ENCODE measurements around the gene MOSPD3.

MOSPD3 gene

GRCh38 chr7:100588438-100588837 is 23.9 kb upstream of the MOSPD3 start:
- in situ Hi-C loops (cut with MboI; ENCODE audit: low sequenced_read_pairs), result no loop called here

DNA sequence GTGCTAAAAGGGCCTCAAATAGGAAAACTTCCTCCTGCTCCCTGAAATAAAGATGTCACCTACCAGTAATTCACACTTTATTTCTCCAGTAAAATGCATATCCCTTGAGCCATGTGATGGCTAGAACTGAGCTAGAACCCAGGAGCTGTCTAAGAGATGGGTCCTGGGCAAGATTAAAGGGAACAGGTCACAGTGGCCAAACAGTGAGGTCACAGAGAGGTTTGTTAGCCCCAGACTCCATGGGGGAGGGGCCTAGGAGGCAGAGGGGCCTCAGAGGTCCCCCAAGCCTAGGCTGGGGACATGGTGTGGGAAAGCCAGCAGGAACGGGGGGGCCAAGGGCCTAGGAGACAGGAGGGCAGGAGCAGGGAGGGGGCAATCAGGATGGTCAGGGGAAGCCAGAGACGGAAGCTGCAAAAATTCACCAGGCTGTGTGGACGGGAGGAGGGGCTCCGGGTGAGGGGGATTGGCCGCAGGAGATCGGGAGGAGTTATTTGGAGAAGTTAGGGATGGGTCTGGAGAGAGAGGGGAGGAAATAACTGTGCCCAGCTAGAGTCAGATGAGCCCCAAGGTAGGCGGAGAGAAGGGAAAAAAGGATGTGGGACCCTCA is 22.9 kb upstream of the MOSPD3 start:
- in situ Hi-C loops (cut with MboI; ENCODE audit: low sequenced_read_pairs), result no loop called here

GRCh38 chr7:100590077-100590737 is 22.1 kb upstream of the MOSPD3 start:
- in situ Hi-C loops (cut with MboI; ENCODE audit: low sequenced_read_pairs), result no loop called here

- in situ Hi-C loops (cut with MboI; ENCODE audit: low sequenced_read_pairs), result no loop called here
Observed at GRCh38 chr7:100591596-100591995, 20.7 kb upstream of the MOSPD3 start.

- in situ Hi-C loops (cut with MboI; ENCODE audit: low sequenced_read_pairs), result no loop called here
Observed at GRCh38 chr7:100595188-100595587, 17.2 kb upstream of the MOSPD3 start.

DNA sequence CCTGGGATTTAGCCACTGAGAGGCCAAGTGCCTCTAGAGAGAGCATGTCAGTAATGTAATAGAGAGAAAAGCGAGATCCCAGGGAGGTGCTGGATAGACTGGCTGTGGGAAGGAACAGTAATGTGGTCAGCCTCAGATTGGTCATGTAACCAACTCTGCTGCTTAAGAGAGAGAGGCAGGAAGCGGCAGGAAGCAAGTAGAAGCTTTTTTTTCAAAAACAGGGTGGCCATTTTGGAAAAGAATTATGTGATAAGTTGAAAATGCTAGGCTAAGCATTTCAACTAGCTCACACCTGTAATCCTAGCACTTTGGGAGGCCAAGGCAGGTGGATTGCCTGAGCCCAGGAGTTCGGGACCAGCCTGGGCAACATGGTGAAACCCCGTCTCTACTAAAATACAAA is 13.9 kb upstream of the MOSPD3 start:
- in situ Hi-C loops (cut with MboI; ENCODE audit: low sequenced_read_pairs), result no loop called here

DNA sequence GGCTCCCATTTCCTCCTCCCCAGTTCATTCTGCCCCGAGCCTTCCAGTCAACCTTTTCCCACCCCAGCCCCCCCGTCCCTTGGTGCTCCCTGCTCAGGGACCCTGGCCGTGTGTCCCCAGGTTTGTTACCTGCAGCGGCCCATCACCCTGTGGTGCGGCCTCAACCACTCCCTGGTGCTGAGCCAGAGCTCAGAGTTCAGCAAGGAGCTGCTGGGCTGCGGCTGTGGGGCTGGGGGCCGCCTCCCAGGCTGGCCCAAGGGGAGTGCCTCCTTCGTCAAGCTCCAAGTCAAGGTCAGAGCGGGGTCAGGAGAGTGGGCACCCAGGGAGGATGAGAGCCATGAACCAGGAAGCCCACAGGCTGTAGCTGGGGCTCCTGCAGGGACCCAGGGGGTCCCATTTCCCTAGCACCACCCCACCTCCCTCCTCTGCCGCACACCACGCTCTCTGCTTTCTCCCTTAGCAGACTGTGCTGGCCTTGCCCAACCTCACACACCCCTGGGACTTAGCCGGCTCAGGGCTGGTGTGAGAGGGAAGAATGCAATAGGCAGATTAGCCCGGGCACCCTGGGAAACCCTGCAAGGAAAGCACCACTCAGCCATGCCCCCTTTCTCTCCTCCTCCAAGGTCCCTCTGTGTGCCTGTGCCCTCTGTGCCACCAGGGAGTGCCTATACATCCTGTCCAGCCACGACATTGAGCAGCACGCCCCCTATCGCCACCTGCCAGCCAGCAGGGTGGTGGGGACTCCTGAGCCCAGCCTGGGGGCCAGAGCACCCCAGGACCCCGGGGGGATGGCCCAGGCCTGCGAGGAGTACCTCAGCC is 12.2 kb upstream of the MOSPD3 start:
- in situ Hi-C loops (cut with MboI; ENCODE audit: low sequenced_read_pairs), result no loop called here

- in situ Hi-C loops (cut with MboI; ENCODE audit: low sequenced_read_pairs), result no loop called here
Observed at GRCh38 chr7:100600730-100601038, 11.7 kb upstream of the MOSPD3 start.

DNA sequence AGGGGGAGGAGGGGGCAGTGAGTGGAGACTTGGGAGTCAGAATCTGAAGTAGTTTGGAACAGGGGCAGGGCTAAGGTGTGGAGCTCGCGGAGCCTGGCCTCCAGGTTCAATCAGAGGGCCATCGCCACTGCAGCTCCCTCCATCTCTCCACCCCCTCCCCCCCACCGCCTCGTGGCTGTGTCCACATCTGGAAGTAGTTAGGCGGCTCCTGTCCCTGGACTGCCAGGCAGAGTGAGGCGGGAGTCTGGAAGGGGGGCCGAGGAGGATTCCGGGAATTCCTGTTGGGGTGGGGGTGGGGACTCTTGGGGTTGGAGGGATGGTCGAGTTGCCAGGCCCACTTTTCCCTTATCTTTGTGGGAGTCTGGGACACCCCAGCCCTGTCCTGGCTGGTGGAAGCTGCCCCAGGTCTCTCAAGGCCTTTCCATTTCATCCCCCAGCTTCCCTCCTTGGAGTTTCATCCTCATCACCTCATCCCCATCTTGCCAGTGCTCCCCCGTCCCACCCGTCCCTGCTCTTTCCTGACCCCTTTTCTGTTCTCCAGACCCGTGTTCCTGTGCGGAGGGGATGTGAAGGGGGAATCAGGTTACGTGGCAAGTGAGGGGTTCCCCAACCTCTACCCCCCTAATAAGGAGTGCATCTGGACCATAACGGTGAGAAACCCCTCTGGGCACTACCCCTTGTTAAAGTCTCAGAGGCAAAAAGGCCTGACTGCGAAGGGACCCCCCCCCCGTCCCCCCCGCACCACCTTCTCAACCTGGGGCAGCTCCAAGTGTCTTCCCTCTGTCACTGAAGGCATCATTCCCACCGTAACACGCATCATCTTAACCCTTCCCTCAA is 9.2 kb upstream of the MOSPD3 start:
- in situ Hi-C loops (cut with MboI; ENCODE audit: low sequenced_read_pairs), result no loop called here

GRCh38 chr7:100603726-100604027 is 8.7 kb upstream of the MOSPD3 start:
- in situ Hi-C loops (cut with MboI; ENCODE audit: low sequenced_read_pairs), result no loop called here

DNA sequence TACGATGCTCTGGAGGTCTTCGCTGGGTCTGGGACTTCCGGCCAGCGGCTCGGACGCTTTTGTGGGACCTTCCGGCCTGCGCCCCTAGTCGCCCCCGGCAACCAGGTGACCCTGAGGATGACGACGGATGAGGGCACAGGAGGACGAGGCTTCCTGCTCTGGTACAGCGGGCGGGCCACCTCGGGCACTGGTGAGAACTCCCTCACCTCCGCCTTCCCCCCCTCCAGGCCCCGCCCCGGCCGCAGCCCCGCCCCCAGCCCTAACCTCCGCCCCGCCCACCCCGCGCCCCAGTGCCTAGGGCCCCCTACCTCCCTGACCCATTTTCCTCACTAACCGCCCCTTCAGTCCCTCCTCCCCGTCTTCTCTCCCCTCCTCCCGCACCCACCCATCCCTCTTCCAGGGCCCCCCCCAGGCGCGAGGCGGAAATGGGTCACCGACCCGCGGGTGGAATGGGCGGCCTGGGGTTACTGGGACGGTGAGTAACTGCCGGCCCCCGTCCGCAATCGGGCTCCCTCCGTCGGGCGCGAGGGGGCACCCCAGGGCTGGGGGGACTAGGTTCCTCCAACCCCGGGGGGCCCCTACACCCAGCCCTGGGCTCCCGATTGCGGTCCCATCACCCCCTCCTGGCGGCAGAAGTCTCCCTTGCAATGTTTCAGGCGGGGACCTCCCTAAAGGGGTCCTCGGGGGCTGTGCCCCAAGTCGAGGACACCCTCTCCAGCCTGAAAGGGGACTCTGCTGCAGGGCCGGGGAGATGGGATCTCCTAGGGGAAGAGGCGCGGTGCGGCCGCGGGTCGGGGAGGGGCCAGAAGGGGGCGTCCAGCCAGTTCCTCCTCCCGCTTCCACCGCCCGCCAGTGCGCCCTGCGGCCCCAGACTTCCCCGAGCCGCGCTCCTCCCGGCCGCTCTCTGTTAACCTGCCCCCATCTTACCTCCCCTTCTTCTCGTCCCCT is 8.0 kb upstream of the MOSPD3 start:
- in situ Hi-C loops (cut with MboI; ENCODE audit: low sequenced_read_pairs), result no loop called here

- in situ Hi-C loops (cut with MboI; ENCODE audit: low sequenced_read_pairs), result no loop called here
Observed at GRCh38 chr7:100604976-100605911, 7.1 kb upstream of the MOSPD3 start.

GRCh38 chr7:100606313-100606712 is 6.0 kb upstream of the MOSPD3 start:
- in situ Hi-C loops (cut with MboI; ENCODE audit: low sequenced_read_pairs), result no loop called here

DNA sequence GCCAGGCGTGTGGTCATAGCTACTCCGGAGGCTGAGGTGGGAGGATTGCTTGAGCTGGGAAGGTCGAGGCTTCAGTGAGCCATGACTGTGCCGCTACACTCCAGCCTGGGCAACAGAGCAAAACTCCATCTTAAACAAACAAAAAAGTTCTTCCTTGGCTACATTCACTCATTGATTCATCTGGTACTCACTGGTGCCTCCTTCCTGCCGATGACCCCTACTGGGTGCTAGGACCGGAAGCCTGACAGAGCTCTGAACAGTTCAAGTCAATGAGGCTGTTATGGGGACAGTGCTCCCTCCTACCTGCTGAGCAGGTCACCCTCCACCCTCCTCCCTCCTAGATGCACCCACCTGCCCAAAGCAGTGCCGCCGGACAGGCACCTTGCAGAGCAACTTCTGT is 5.2 kb upstream of the MOSPD3 start:
- in situ Hi-C loops (cut with MboI; ENCODE audit: low sequenced_read_pairs), result no loop called here

DNA sequence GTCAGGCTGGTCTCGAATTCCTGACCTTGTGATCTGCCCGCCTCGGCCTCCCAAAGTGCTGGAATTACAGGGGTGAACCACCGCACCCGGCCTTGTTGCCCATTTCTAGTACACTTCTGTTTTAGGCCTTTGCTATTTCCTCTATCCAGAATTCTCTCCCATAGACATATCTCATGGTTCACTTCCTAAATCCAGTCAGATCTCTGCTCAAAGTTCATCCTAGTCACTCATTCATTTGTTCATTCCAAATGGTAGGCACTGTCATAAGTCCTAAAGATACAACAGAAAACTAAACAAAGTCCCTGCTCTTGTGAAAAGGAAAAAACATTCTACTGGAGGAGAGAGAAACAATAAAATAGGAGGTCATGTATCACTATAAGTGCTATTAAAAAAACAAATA is 2.4 kb upstream of the MOSPD3 start:
- in situ Hi-C loops (cut with MboI; ENCODE audit: low sequenced_read_pairs), result no loop called here

DNA sequence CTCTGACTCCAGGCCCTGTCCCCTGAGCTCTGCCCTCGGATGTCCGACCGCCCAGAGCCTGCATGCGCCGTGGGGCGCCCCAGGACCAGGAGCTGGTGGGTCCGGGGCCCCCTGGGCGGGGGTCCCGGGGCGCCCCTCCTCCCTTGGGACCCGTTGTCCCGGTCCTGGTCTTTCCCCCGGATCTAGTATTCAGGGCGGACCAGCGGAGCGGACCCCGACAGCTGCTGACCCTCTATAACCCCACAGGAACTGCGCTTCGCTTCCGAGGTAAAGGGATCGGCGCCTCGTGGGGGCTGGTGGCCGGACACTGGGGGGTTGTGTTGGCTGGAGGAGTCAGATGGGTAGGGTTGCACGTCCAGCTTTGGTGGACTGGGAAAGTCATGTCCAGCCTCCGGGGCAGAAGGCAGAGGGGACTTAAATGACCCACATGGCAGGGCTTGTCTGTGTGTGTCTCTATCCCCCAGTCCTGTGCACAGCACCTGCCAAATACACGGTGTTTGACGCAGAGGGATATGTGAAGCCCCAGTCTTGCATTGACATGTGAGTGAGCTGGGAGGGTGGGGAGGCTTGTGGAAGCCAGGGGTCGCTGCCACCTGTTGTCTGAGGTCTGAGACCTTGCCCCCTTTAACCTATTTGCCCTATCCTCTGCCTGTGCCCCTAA is 520 bp downstream of the MOSPD3 start:
- in situ Hi-C loops (cut with MboI; ENCODE audit: low sequenced_read_pairs), result no loop called here

DNA sequence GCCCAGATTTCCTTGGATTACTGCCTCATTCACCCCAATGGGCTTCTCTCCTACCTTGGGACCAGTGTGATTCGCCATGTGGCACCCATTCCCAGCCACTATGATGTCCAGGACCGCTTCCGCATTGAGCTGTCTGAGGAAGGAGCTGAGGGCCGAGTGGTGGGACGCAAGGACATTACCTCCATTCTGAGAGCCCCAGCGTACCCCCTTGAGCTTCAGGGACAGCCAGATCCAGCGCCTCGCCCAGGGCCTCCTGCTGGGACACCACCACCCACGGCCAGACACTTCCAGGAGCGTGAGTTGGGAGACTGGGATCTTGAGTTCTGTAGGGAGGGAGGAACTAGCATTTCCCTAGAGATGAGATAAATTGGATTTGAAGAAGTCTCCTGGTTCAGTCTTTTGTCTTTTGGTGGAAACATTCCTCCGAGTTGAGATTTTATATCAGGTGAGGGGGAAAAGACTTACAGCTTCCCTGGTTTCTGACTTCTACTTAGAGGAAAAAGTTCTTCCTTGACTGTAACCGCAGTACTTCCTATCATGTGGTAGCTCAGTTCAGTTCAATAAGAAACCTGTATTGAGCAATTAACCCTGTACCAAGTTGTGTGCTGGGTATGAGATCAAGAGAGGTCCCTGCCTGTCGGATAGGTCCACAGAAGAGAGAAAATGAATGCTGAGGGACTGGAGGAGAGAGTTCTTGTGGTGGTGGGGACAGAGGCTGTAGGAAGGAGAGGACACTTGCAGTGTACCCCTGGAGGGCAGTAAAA is 1.3 kb downstream of the MOSPD3 start:
- in situ Hi-C loops (cut with MboI; ENCODE audit: low sequenced_read_pairs), result no loop called here

DNA sequence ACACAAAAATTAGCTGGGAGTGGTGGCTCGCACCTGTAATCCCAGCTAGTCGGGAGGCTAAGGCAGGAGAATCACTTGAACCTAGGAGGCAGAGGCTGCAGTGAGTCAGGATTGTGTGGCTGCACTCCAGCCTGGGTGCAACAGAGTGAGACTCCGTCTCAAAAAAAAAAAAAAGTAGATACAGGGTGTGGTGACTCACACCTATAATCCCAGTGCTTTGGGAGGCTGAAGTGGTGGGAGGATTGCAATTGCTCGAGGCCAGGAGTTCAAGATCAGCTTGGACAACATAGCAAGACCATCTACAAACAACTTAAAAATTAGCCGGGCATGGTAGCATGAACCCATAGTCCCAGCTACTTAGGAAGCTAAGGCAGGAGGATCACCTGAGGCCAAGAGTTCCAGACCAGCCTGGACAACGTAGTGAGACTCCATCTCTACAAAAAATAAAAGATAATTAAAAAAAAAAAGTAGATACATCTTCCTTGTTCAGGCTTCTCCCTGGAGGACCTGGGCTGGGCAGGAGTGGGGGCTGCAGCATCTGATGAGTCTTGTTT is 2.0 kb downstream of the MOSPD3 start:
- in situ Hi-C loops (cut with MboI; ENCODE audit: low sequenced_read_pairs), result no loop called here

Measured in HL-60/S4 treated with retinoic acid at 250 ng/mL for 4 days and 3 days (cell line).